Measurements from ENCODE around the gene FAM107A.

FAM107A gene

GRCh38 chr3:58574682-58575081 lies 2.5 kb downstream of the FAM107A start:
- DNase-seq: no peak
- Histone ChIP-seq H3K36me3 (replicated peaks) (no peaks in the 10 kb centered on the region), H3K27ac (no peak overlapping the region), H3K4me3 (ENCODE audit: low read depth, low read length) (no peak overlapping the region), H3K27me3 (replicated peaks) (no peaks in the 10 kb centered on the region)
- in situ Hi-C loops (cut with HindIII; ENCODE audit: low pct_ligation_motif_present, low sequenced_read_pairs): no loop called here
- TF ChIP-seq CTCF (IDR thresholded peaks at IDR 0.05; ENCODE audit: low read depth, low read length, missing control alignments): no peak

- Histone ChIP-seq H3K27ac (no peak overlapping the region), H3K36me3 (replicated peaks) (no peaks in the 10 kb centered on the region), H3K27me3 (replicated peaks) (no peaks in the 10 kb centered on the region), H3K4me3 (ENCODE audit: low read depth, low read length) (no peak overlapping the region)
- no peak for TF ChIP-seq CTCF (IDR thresholded peaks at IDR 0.05; ENCODE audit: low read depth, low read length, missing control alignments)
- no peak for DNase-seq
- in situ Hi-C loops (cut with HindIII; ENCODE audit: low pct_ligation_motif_present, low sequenced_read_pairs): no loop called here
Observed at GRCh38 chr3:58574106-58574505, 3.1 kb downstream of the FAM107A start.

- no peak overlapping the region for H3K27ac ChIP-seq
- no peak for DNase-seq
- H3K36me3 ChIP-seq (replicated peaks): no peaks in the 10 kb centered on the region
- in situ Hi-C loops (cut with HindIII; ENCODE audit: low pct_ligation_motif_present, low sequenced_read_pairs): no loop called here
- no peaks in the 10 kb centered on the region for H3K27me3 ChIP-seq (replicated peaks)
- no peak for TF ChIP-seq CTCF (IDR thresholded peaks at IDR 0.05; ENCODE audit: low read depth, low read length, missing control alignments)
- H3K4me3 ChIP-seq (ENCODE audit: low read depth, low read length): no peak overlapping the region
Observed at GRCh38 chr3:58573640-58574039, 3.6 kb downstream of the FAM107A start.

- Histone ChIP-seq H3K4me3 (ENCODE audit: low read depth, low read length) (no peak overlapping the region), H3K27ac (no peak overlapping the region), H3K27me3 (replicated peaks) (no peaks in the 10 kb centered on the region), H3K36me3 (replicated peaks) (no peaks in the 10 kb centered on the region)
- DNase-seq: no peak
- in situ Hi-C loops (cut with HindIII; ENCODE audit: low pct_ligation_motif_present, low sequenced_read_pairs): no loop called here
- no peak for TF ChIP-seq CTCF (IDR thresholded peaks at IDR 0.05; ENCODE audit: low read depth, low read length, missing control alignments)
Observed at GRCh38 chr3:58572634-58573230, 4.5 kb downstream of the FAM107A start.

GRCh38 chr3:58572013-58572633 lies 5.1 kb downstream of the FAM107A start:
- Histone ChIP-seq H3K27ac (no peak overlapping the region), H3K36me3 (replicated peaks) (no peaks in the 10 kb centered on the region), H3K4me3 (ENCODE audit: low read depth, low read length) (no peak overlapping the region), H3K27me3 (replicated peaks) (no peaks in the 10 kb centered on the region)
- peak; percentile 28 for DNase-seq
- no peak for TF ChIP-seq CTCF (IDR thresholded peaks at IDR 0.05; ENCODE audit: low read depth, low read length, missing control alignments)
- in situ Hi-C loops (cut with HindIII; ENCODE audit: low pct_ligation_motif_present, low sequenced_read_pairs): no loop called here

GRCh38 chr3:58570851-58571250 lies 6.3 kb downstream of the FAM107A start:
- TF ChIP-seq CTCF (IDR thresholded peaks at IDR 0.05; ENCODE audit: low read depth, low read length, missing control alignments): no peak
- Histone ChIP-seq H3K27ac (no peak overlapping the region), H3K4me3 (ENCODE audit: low read depth, low read length) (no peak overlapping the region), H3K36me3 (replicated peaks) (no peaks in the 10 kb centered on the region), H3K27me3 (replicated peaks) (no peaks in the 10 kb centered on the region)
- in situ Hi-C loops (cut with HindIII; ENCODE audit: low pct_ligation_motif_present, low sequenced_read_pairs): no loop called here
- no peak for DNase-seq
